ENCODE data around the gene DRAP1. TPM values are rescaled to one million over a fixed set of nuclear protein-coding genes. Genes with fewer than 3 reads are reported as not detected.
A peak's percentile ranks its signal among the peaks of the same experiment; 100 is the strongest.

The DRAP1 gene
- total RNA-seq, 1 experiment from 2014 or later = 105 TPM

DNA sequence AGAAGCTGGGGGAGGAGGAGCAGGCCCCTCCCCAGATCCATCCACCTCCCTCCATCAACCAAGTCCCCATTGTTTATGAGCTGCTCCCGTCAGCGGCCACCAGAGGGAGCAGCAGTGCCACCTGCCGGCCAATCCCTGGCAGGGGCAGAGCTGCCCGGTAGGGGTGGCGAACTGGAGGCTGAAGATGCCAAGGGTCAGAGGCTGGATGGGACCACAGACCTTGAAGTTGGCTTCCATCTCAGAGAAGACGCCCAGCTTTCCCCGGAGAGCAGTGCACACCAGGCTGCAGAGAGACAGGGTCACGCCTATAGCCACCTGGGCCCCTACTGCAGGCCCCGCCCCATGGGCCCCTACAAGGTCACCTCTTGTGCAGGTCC lies 34.5 kb upstream of the DRAP1 start:
- Histone ChIP-seq H4K91ac (ENCODE audit: insufficient read length, low read depth, low read length) (no peak overlapping the region), H3K79me2 (ENCODE audit: insufficient read depth, low read length) (no peaks in the 10 kb centered on the region), H3K79me1 (ENCODE audit: insufficient read depth, low read depth, low read length, poor library complexity, severe bottlenecking) (no peaks in the 10 kb centered on the region), H3K4me2 (ENCODE audit: insufficient read depth, insufficient read length, low read length) (no peak overlapping the region), H3K23me2 (ENCODE audit: insufficient read length, low read depth, low read length, poor library complexity, severe bottlenecking) (peaks cover 7% of the 10 kb centered on the region), H3K27me3 (ENCODE audit: insufficient read depth, low read length) (peaks cover 2% of the 10 kb centered on the region; the same call in 1 of the 2 replicates), H3K4ac (ENCODE audit: low read depth, low read length) (no peak overlapping the region), H3K27ac (ENCODE audit: insufficient read length, low read depth, low read length) (no peak overlapping the region), H4K20me1 (ENCODE audit: control insufficient read depth, insufficient read depth, insufficient read length) (no peaks in the 10 kb centered on the region), H2BK12ac (ENCODE audit: insufficient read length, low read depth, low read length) (no peak overlapping the region), H2BK15ac (ENCODE audit: low read depth, low read length) (no peak overlapping the region), H3T11ph (ENCODE audit: low read length) (no peak overlapping the region), H3K23ac (ENCODE audit: insufficient read length, low read depth, low read length) (no peak overlapping the region), H4K5ac (ENCODE audit: insufficient read length, low read depth, low read length) (no peak overlapping the region), H2BK120ac (ENCODE audit: low read depth, low read length, poor library complexity, severe bottlenecking) (no peak overlapping the region), H4K8ac (replicated peaks; ENCODE audit: insufficient read length, low read depth, low read length) (no peak overlapping the region), H3K18ac (ENCODE audit: insufficient read length, low read depth, low read length) (no peak overlapping the region), H2BK5ac (ENCODE audit: insufficient read length, low read length) (no peak overlapping the region), H3K14ac (ENCODE audit: insufficient read depth, low read length) (no peak overlapping the region), H3K9ac (ENCODE audit: extremely low read depth, insufficient read length, low read length) (no peak overlapping the region), H2BK20ac (ENCODE audit: low read depth, low read length, poor library complexity, severe bottlenecking) (no peak overlapping the region), H2AK5ac (ENCODE audit: insufficient read length, low read length) (no peak overlapping the region), H3K9me3 (ENCODE audit: control insufficient read depth, low read depth, low read length) (no peaks in the 10 kb centered on the region), H3K56ac (ENCODE audit: insufficient read length, low read depth, low read length) (no peak overlapping the region), H3K4me1 (ENCODE audit: insufficient read depth, low read length) (peaks cover 5% of the 10 kb centered on the region; the same call in 1 of the 2 replicates), H2AFZ (ENCODE audit: low read length) (no peak overlapping the region)
- DNase-seq = peak; percentile 88
- Mint-ChIP-seq H3K27ac (no peak overlapping the region; a peak in 1 of 7 replicates), H3K36me3 (ENCODE audit: insufficient read depth in 1 of 3, low read depth in 3 of 3) (peaks cover 35 to 58% (median 55%) of the 10 kb centered on the region in 3 experiments), H3K27me3 (ENCODE audit: low read depth) (peaks cover 10% of the 10 kb centered on the region), H3K4me1 (peaks cover 18 to 32% of the 10 kb centered on the region in 2 experiments), H3K4me3 (0 out of 5 replicates have a peak overlapping the region, but pooled peaks of 1 of the 2 experiments have one; percentile 21), H3K9me3 (peaks cover 0 to 2% of the 10 kb centered on the region in 2 experiments; a peak in 1 of 5 replicates)
- TF ChIP-seq CTCF (conservative IDR thresholded peaks at IDR 0.05) = peak; percentile 99
- no CpG with 5 or more reads among the region's 9 CpGs for WGBS (ENCODE audit: extremely low coverage, insufficient read length, low lambda C conversion rate)

All from H9 (cell line).